ENCODE measurements around the gene SUCO.

- TF ChIP-seq TAF1 (IDR thresholded peaks at IDR 0.05; ENCODE audit: borderline replicate concordance, low read depth, low read length) (0 out of 2 replicates have a peak, but pooled peaks have one; percentile 22), NRF1 (IDR thresholded peaks at IDR 0.05; ENCODE audit: low read depth, low read length) (no peak), CTCF (IDR thresholded peaks at IDR 0.05) (no peak), RAD21 (IDR thresholded peaks at IDR 0.05; ENCODE audit: low read length) (no peak), ZBTB33 (IDR thresholded peaks at IDR 0.05; ENCODE audit: borderline replicate concordance, low read depth) (peak; percentile 74), EP300 (IDR thresholded peaks at IDR 0.05; ENCODE audit: borderline replicate concordance in 1 of 2, low read depth in 1 of 2, low read length in 1 of 2) (peak; percentile 43 to 94), TEAD4 (IDR thresholded peaks at IDR 0.05; ENCODE audit: borderline replicate concordance, insufficient read depth) (peak; percentile 93), EZH2phosphoT487 (IDR thresholded peaks at IDR 0.05; ENCODE audit: borderline replicate concordance, low read depth) (no peak), MEF2A (IDR thresholded peaks at IDR 0.05; ENCODE audit: borderline replicate concordance, low read depth) (peak; percentile 49; the same call in 1 of the 2 replicates), SMC3 (IDR thresholded peaks at IDR 0.05; ENCODE audit: low read depth, low read length) (no peak), USF1 (IDR thresholded peaks at IDR 0.05; ENCODE audit: borderline replicate concordance, low read depth) (no peak), MXI1 (IDR thresholded peaks at IDR 0.05; ENCODE audit: low read depth, low read length) (no peak)
Observed at GRCh38 chr1:172638885-172639831, 106.2 kb downstream of the SUCO start.

Data from SK-N-SH (cell line).